NCI-H187 treated with DMSO at 0.1 percent for 48 hours (cell line): ENCODE data around the gene PLCB4.
"Not testable (repeated sequence)": the region's sequence is repeated elsewhere in the genome, so short reads cannot be mapped to it uniquely, and the experiment has no call there.

Source experiments
- DNase-seq: peaks from one replicate; lab custom pipeline; 2025; lab: John Stamatoyannopoulos, UW

PLCB4 gene

GRCh38 chr20:9068841-9069663 lies at the start of gene PLCB4:
TSS of gene PLCB4 (plus strand) at chr20:9069087. CDS start at chr20:9307815, 238,728 bp downstream.
- DNase-seq = peak; percentile 30

GRCh38 chr20:9019833-9020232 lies 49.1 kb upstream of the PLCB4 start:
- no peak for DNase-seq

- DNase-seq = peak; percentile 69
Measured at GRCh38 chr20:9021216-9021615, 47.7 kb upstream of the PLCB4 start.

- DNase-seq = no peak
Measured at GRCh38 chr20:9021699-9022098, 47.2 kb upstream of the PLCB4 start.

GRCh38 chr20:9022376-9022775 lies 46.5 kb upstream of the PLCB4 start:
- no peak for DNase-seq

- no peak for DNase-seq
Measured at GRCh38 chr20:9024606-9025005, 44.3 kb upstream of the PLCB4 start.

- DNase-seq = no peak
Measured at GRCh38 chr20:9025011-9025410, 43.9 kb upstream of the PLCB4 start.

GRCh38 chr20:9025643-9026042 lies 43.2 kb upstream of the PLCB4 start:
- DNase-seq = no peak

GRCh38 chr20:9027626-9028025 lies 41.3 kb upstream of the PLCB4 start:
- no peak for DNase-seq

GRCh38 chr20:9028419-9028818 lies 40.5 kb upstream of the PLCB4 start:
- DNase-seq = no peak

- DNase-seq = no peak
Measured at GRCh38 chr20:9031991-9032390, 36.9 kb upstream of the PLCB4 start.

GRCh38 chr20:9032758-9033157 lies 36.1 kb upstream of the PLCB4 start:
- no peak for DNase-seq

- no peak for DNase-seq
Measured at GRCh38 chr20:9035126-9035525, 33.8 kb upstream of the PLCB4 start.

- DNase-seq = no peak
Measured at GRCh38 chr20:9036593-9036992, 32.3 kb upstream of the PLCB4 start.

- no peak for DNase-seq
Measured at GRCh38 chr20:9038791-9039535, 29.9 kb upstream of the PLCB4 start.

- DNase-seq = no peak
Measured at GRCh38 chr20:9040863-9041524, 27.9 kb upstream of the PLCB4 start.

GRCh38 chr20:9043364-9043763 lies 25.5 kb upstream of the PLCB4 start:
- DNase-seq = no peak

- DNase-seq = not testable (repeated sequence)
Measured at GRCh38 chr20:9047928-9048327, 21.0 kb upstream of the PLCB4 start.

- no peak for DNase-seq
Measured at GRCh38 chr20:9051508-9051907, 17.4 kb upstream of the PLCB4 start.

- no peak for DNase-seq
Measured at GRCh38 chr20:9052136-9052535, 16.8 kb upstream of the PLCB4 start.

- no peak for DNase-seq
Measured at GRCh38 chr20:9053108-9053507, 15.8 kb upstream of the PLCB4 start.

GRCh38 chr20:9054176-9054575 lies 14.7 kb upstream of the PLCB4 start:
- no peak for DNase-seq

GRCh38 chr20:9059931-9060330 lies 9.0 kb upstream of the PLCB4 start:
- no peak for DNase-seq
